ENCODE results near the gene ABCB9.
"Not testable (repeated sequence)": the region's sequence is repeated elsewhere in the genome, so short reads cannot be mapped to it uniquely, and the experiment has no call there.

Gene ABCB9

GRCh38 chr12:122893208-122894153, 72.8 kb downstream of the ABCB9 start:
- DNase-seq, result no peak

- DNase-seq, result not testable (repeated sequence)
These were observed 73.5 kb downstream of the ABCB9 start for GRCh38 chr12:122892724-122893123.

GRCh38 chr12:122891661-122892525, 74.4 kb downstream of the ABCB9 start:
- DNase-seq, result peak; percentile 38

GRCh38 chr12:122889761-122890520, 76.3 kb downstream of the ABCB9 start:
- peak; percentile 19 for DNase-seq

- no peak for DNase-seq
These were observed 78.0 kb downstream of the ABCB9 start for GRCh38 chr12:122888232-122888752.

- no peak for DNase-seq
These were observed 78.4 kb downstream of the ABCB9 start for GRCh38 chr12:122887819-122888212.

- DNase-seq, result no peak
These were observed 79.1 kb downstream of the ABCB9 start for GRCh38 chr12:122886851-122887818.

- DNase-seq, result no peak
These were observed 80.1 kb downstream of the ABCB9 start for GRCh38 chr12:122886161-122886560.

GRCh38 chr12:122884860-122885259, 81.4 kb downstream of the ABCB9 start:
- no peak for DNase-seq

GRCh38 chr12:122884091-122884826, 82.0 kb downstream of the ABCB9 start:
- no peak for DNase-seq

- no peak for DNase-seq
These were observed 83.2 kb downstream of the ABCB9 start for GRCh38 chr12:122882908-122883558.

GRCh38 chr12:122880668-122881067, 85.6 kb downstream of the ABCB9 start:
- no peak for DNase-seq

GRCh38 chr12:122880155-122880667, 86.1 kb downstream of the ABCB9 start:
- no peak for DNase-seq
